Measurements from ENCODE around the gene ARL17A. TPM values are rescaled to one million over a fixed set of nuclear protein-coding genes. Genes with fewer than 3 reads are reported as not detected.
"Not testable (repeated sequence)": the region's sequence is repeated elsewhere in the genome, so short reads cannot be mapped to it uniquely, and the experiment has no call there.

The ARL17A gene
- total RNA-seq (10 to 100 TPM; 15.9 to 63.3 (median 39.6) TPM), total RNA-seq (0.77 to 25.0 (median 8.0) reads per million in 29 experiments)
- 10.6 TPM for total RNA-seq (2013)

DNA sequence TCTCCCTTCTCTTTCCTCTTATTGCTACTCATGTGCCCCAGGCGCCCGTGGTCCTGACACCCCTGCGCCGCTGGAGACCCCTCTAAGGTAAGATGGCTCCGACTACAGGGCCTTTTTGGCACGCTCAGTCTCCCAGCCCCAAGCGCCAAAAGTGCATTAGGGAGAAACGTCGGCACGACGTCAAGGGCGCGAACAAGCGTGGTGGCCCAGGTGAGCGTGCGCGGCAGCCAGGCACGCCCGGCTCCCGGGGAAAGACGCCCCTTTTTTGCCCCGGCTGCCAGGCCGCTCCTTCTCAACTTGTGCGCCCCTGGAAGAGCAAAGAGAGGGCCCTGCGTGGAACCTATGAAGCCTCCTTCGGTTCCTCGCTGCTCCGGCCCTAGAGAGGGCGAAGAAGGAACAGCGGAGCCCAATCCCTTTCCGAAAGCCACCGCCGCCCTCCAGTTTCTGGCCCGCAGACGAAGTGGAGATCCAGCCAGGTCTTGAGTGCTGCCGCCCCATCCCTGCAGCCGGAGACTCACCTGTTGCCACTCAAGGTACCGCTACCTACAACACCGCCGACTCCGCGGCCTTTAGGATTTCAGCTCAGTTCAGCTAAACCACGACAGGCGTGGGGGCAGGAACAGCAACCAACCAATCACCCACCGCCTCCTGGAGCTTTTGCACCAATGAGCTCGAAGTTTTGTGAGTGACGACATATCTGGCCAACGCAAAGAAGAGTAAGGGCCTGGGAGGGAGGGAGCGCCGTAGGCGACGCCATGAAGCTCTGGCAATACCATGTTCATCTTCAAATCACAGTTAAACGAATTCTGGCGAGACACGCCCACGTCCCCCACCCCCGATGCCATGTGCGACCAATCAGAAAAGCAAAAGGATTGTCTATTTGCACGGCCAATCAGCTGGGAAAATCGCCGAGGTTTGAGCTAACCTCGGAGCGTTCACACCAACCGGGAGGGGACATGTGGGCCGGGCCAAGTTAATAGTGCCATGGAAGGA is at the start of gene ARL17A:
ARL17A (minus strand) TSS at position 609 of the 993 bp plus-strand sequence. CDS start 3,369 bp downstream, outside the sequence.
- peak; percentile 86 to 94 (median 91) for ATAC-seq (replicated peaks in 1 of 4)
- H3K27me3 Mint-ChIP-seq; H3K36me3 ChIP-seq (ENCODE audit: control insufficient read depth in 2 of 2, extremely low read depth in 1 of 2, insufficient read depth in 1 of 2, low read length in 1 of 2); H3K4me1 ChIP-seq (ENCODE audit: control insufficient read depth in 1 of 2, extremely low read depth in 1 of 2, insufficient read depth in 2 of 2, low read length in 2 of 2); H3K27ac ChIP-seq (ENCODE audit: low read length); H3K9me3 Mint-ChIP-seq; H3K9me3 ChIP-seq; POLR2A ChIA-PET; H3K27me3 ChIP-seq (replicated peaks in 1 of 2; ENCODE audit: control insufficient read depth in 2 of 2, extremely low read depth in 1 of 2, insufficient read depth in 2 of 2, low read length in 1 of 2); CTCF ChIA-PET; H3K36me3 Mint-ChIP-seq; H3K4me1 Mint-ChIP-seq; H3K27ac Mint-ChIP-seq: not testable (repeated sequence)
- H3K4me3 ChIP-seq (ENCODE audit: control insufficient read depth in 1 of 2, extremely low read depth in 1 of 2, low read length in 1 of 2), result peak within 1 kb of the TSS in 1 of 2 donors; percentile 23
- peak within 1 kb of the TSS in 1 of 3 donors; percentile 37 for H3K4me3 Mint-ChIP-seq
- no CpG with 5 or more reads among the region's 65 CpGs for WGBS (ENCODE audit: insufficient coverage)
- peak in 34 of 35 experiments; percentile 16 to 98 (median 80) for DNase-seq

DNA sequence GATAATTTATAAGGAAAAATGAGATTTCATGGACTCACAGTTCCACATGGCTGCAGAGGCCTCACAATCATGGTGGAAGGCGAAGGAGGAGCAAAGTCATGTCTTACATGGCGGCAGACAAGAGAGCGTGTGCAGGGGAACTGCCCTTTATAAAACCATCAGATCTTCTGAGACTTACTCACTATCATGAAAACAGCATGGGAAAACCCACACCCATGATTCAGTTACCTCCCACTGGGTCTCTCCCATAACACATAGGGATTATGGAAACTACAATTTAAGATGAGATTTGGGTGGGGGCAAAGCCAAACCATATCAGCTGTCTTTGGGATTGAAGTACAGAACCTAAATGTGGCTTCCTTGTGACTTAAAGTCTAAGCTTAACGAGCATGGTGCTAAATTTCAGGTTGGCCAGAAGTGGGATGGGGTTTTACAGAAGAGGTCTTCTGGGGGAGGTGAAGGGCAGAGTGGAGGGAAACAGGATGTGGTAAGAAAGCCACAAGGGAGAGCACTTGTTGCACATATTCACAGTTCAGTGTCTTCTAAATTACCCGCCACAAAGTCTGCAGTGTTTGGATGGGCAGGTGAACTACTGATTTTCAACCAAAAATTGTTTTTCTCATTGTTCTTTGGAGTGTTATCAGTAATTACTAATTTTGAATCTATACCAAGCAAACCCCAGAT is 49.4 kb upstream of the ARL17A start:
- POLR2A ChIA-PET; H3K4me3 Mint-ChIP-seq; H3K27ac ChIP-seq (ENCODE audit: low read length); H3K27me3 ChIP-seq (replicated peaks in 1 of 2; ENCODE audit: control insufficient read depth in 2 of 2, extremely low read depth in 1 of 2, insufficient read depth in 2 of 2, low read length in 1 of 2); H3K36me3 ChIP-seq (ENCODE audit: control insufficient read depth in 2 of 2, extremely low read depth in 1 of 2, insufficient read depth in 1 of 2, low read length in 1 of 2); CTCF ChIA-PET; H3K4me3 ChIP-seq (ENCODE audit: control insufficient read depth in 1 of 2, extremely low read depth in 1 of 2, low read length in 1 of 2); H3K27me3 Mint-ChIP-seq; H3K4me1 ChIP-seq (ENCODE audit: control insufficient read depth in 1 of 2, extremely low read depth in 1 of 2, insufficient read depth in 2 of 2, low read length in 2 of 2); H3K27ac Mint-ChIP-seq; H3K9me3 ChIP-seq; H3K4me1 Mint-ChIP-seq; H3K36me3 Mint-ChIP-seq; DNase-seq; H3K9me3 Mint-ChIP-seq: not testable (repeated sequence)
- ATAC-seq (replicated peaks in 1 of 4), result peak; percentile 91 to 98 (median 97)
- WGBS (ENCODE audit: insufficient coverage), result no CpG with 5 or more reads among the region's 5 CpGs

- H3K9me3 ChIP-seq; H3K4me1 ChIP-seq (ENCODE audit: control insufficient read depth in 1 of 2, extremely low read depth in 1 of 2, insufficient read depth in 2 of 2, low read length in 2 of 2); ATAC-seq (replicated peaks in 1 of 4); H3K27me3 Mint-ChIP-seq; CTCF ChIA-PET; H3K4me1 Mint-ChIP-seq; H3K27ac ChIP-seq (ENCODE audit: low read length); DNase-seq; H3K36me3 Mint-ChIP-seq; H3K36me3 ChIP-seq (ENCODE audit: control insufficient read depth in 2 of 2, extremely low read depth in 1 of 2, insufficient read depth in 1 of 2, low read length in 1 of 2); H3K4me3 ChIP-seq (ENCODE audit: control insufficient read depth in 1 of 2, extremely low read depth in 1 of 2, low read length in 1 of 2); H3K9me3 Mint-ChIP-seq; POLR2A ChIA-PET; H3K4me3 Mint-ChIP-seq; H3K27me3 ChIP-seq (replicated peaks in 1 of 2; ENCODE audit: control insufficient read depth in 2 of 2, extremely low read depth in 1 of 2, insufficient read depth in 2 of 2, low read length in 1 of 2); H3K27ac Mint-ChIP-seq: not testable (repeated sequence)
- WGBS (ENCODE audit: insufficient coverage), result no CpG with 5 or more reads among the region's 2 CpGs
Observed at GRCh38 chr17:46627452-46627851, 48.0 kb upstream of the ARL17A start.

DNA sequence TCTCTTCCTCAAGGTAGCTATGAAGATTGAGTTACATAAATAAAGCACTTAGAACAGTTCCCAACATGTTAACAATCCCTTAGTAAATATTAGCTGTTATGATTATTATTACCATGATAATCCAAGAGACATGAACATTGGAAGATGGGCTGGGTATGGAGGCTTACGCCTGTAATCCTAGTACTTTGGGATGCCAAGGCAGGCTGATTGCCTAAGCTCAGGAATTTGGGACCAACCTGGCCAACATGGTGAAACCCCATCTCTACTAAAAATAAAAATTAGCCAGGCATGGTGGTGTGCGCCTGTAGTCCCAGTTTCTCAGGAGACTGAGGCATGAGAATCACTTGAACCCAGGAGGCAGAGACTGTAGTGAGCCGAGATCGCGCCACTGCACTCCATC is 45.2 kb upstream of the ARL17A start:
- H3K4me1 Mint-ChIP-seq; H3K4me3 ChIP-seq (ENCODE audit: control insufficient read depth in 1 of 2, extremely low read depth in 1 of 2, low read length in 1 of 2); H3K27me3 ChIP-seq (replicated peaks in 1 of 2; ENCODE audit: control insufficient read depth in 2 of 2, extremely low read depth in 1 of 2, insufficient read depth in 2 of 2, low read length in 1 of 2); POLR2A ChIA-PET; H3K9me3 ChIP-seq; H3K4me1 ChIP-seq (ENCODE audit: control insufficient read depth in 1 of 2, extremely low read depth in 1 of 2, insufficient read depth in 2 of 2, low read length in 2 of 2); H3K9me3 Mint-ChIP-seq; H3K4me3 Mint-ChIP-seq; H3K27ac ChIP-seq (ENCODE audit: low read length); H3K36me3 ChIP-seq (ENCODE audit: control insufficient read depth in 2 of 2, extremely low read depth in 1 of 2, insufficient read depth in 1 of 2, low read length in 1 of 2); H3K27me3 Mint-ChIP-seq; DNase-seq; CTCF ChIA-PET; ATAC-seq (replicated peaks in 1 of 4); H3K27ac Mint-ChIP-seq; H3K36me3 Mint-ChIP-seq: not testable (repeated sequence)
- no CpG with 5 or more reads among the region's 5 CpGs for WGBS (ENCODE audit: insufficient coverage)

DNA sequence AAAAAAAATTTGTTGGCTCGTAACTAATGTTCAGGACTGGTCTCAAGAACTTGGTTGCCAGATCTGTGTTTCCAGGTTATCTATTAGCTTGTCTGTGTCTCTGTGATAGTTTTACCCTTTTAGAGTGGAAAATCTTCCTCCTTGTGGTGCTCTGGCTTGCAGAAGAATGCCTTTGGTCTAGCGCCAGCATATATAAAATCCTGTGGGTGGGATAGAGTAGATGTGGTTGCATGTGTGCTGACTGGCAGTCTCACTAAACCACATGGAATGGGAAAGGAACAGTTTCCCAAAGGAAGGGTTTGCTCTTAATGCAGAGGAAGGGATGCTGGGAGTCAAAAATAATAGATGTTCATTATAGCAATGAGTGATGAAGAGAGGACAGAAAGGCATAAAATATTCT is 44.3 kb upstream of the ARL17A start:
- H3K36me3 ChIP-seq (ENCODE audit: control insufficient read depth in 2 of 2, extremely low read depth in 1 of 2, insufficient read depth in 1 of 2, low read length in 1 of 2); DNase-seq; H3K9me3 Mint-ChIP-seq; H3K4me3 Mint-ChIP-seq; CTCF ChIA-PET; H3K4me3 ChIP-seq (ENCODE audit: control insufficient read depth in 1 of 2, extremely low read depth in 1 of 2, low read length in 1 of 2); H3K4me1 Mint-ChIP-seq; H3K27ac Mint-ChIP-seq; POLR2A ChIA-PET; H3K27ac ChIP-seq (ENCODE audit: low read length); ATAC-seq (replicated peaks in 1 of 4); H3K27me3 ChIP-seq (replicated peaks in 1 of 2; ENCODE audit: control insufficient read depth in 2 of 2, extremely low read depth in 1 of 2, insufficient read depth in 2 of 2, low read length in 1 of 2); H3K36me3 Mint-ChIP-seq; H3K4me1 ChIP-seq (ENCODE audit: control insufficient read depth in 1 of 2, extremely low read depth in 1 of 2, insufficient read depth in 2 of 2, low read length in 2 of 2); H3K27me3 Mint-ChIP-seq; H3K9me3 ChIP-seq: not testable (repeated sequence)
- no CpG with 5 or more reads among the region's 2 CpGs for WGBS (ENCODE audit: insufficient coverage)

- H3K36me3 Mint-ChIP-seq; H3K27ac Mint-ChIP-seq; H3K4me3 Mint-ChIP-seq; H3K27me3 ChIP-seq (replicated peaks in 1 of 2; ENCODE audit: control insufficient read depth in 2 of 2, extremely low read depth in 1 of 2, insufficient read depth in 2 of 2, low read length in 1 of 2); H3K9me3 ChIP-seq; DNase-seq; H3K27ac ChIP-seq (ENCODE audit: low read length); H3K36me3 ChIP-seq (ENCODE audit: control insufficient read depth in 2 of 2, extremely low read depth in 1 of 2, insufficient read depth in 1 of 2, low read length in 1 of 2); H3K4me1 ChIP-seq (ENCODE audit: control insufficient read depth in 1 of 2, extremely low read depth in 1 of 2, insufficient read depth in 2 of 2, low read length in 2 of 2); H3K4me3 ChIP-seq (ENCODE audit: control insufficient read depth in 1 of 2, extremely low read depth in 1 of 2, low read length in 1 of 2); H3K9me3 Mint-ChIP-seq; H3K4me1 Mint-ChIP-seq; H3K27me3 Mint-ChIP-seq; POLR2A ChIA-PET; CTCF ChIA-PET; ATAC-seq (replicated peaks in 1 of 4): not testable (repeated sequence)
- WGBS (ENCODE audit: insufficient coverage), result no CpG with 5 or more reads among the region's 1 CpG
Observed at GRCh38 chr17:46618975-46619374, 39.5 kb upstream of the ARL17A start.

All from T-cell (primary cell).